GM20000 (cell line): ENCODE results near the gene VAT1L.

Experiments used
- DNase-seq: peaks from one replicate; pipeline ENCODE4 v3.0.0; 2012; ENCODE audit warnings: low spot score
- CTCF ChIP-seq: IDR thresholded peaks from 2 replicates; pipeline ENCODE4 v1.5.1; 2012; ENCODE audit warnings: mild to moderate bottlenecking, control low read depth; ENCODE audit errors: extremely low read depth, missing control alignments

The VAT1L gene

GRCh38 chr16:77853161-77853560 lies 64.8 kb downstream of the VAT1L start:
- DNase-seq, result no peak
- no peak for TF ChIP-seq CTCF

DNA sequence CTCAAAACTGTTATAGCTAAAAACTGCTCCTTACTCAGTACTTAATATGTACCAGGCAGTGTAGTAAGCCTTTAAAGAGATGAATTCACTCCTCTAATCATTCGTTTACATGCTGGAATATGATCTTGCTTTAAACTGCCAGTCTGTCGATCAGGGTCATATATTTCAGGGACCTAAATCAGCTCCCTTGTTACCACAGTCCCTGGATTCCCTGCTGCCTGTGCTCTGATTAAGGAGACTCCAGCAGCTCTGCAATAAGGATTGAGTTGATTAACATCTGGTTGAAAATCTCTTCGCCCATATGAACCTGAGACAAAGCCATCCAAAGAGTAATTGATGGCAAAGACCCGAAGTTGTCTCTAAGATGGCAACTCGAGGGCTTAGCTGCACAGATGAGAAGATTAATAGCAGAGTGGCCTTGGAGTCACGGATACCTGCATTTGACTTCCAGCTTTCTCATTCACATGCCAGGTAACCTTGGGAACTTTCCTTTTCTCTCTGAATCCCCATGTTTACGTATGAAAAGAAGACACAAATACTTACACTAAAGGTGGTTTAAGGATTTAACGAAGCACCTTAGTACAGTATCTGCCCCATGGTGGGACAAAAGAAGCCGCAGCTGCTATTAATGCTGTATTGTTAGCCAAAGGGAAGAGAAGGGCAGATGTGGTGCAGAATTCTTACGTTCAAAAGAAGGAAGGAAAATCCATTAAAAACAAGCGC lies 68.2 kb downstream of the VAT1L start:
- no peak for DNase-seq
- no peak for TF ChIP-seq CTCF

- DNase-seq, result no peak
- TF ChIP-seq CTCF, result no peak
These were observed 69.7 kb downstream of the VAT1L start for GRCh38 chr16:77858060-77858459.

DNA sequence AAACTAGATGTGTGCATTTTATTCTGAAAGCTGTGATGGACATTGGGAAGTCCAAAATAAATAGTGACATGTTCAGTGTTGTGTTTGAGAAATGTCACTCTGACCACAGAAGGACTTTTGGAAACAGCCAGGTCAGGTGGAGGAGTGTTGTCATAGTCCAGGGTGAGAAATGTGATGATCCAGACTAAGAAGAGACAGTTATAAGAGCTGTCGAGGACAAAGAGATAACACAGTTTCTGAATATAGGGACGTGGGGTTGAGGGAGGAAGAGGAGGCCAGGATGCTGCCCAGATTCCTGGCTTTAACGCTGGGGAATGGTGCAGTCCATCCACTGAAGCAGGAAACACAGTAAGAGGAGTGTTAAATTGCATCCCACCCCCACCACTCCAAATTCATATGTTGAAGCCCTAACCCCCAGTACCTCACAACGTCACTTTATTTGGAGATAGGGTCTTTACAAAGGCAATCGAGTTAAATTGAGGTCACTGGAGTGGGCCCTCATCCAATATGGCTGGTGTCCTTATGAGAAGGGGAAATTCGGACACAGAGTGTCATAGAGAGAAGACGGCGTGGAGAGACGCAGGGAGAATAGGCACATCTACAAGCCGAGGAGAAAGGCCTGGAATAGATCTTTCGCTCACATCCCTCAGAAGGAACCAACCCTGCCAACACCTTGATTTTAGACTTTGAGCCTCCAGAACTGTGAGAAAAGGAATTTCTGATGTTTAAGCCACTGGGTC lies 71.3 kb downstream of the VAT1L start:
- DNase-seq, result no peak
- TF ChIP-seq CTCF, result no peak

GRCh38 chr16:77860953-77861352 lies 72.6 kb downstream of the VAT1L start:
- TF ChIP-seq CTCF, result no peak
- DNase-seq, result no peak

DNA sequence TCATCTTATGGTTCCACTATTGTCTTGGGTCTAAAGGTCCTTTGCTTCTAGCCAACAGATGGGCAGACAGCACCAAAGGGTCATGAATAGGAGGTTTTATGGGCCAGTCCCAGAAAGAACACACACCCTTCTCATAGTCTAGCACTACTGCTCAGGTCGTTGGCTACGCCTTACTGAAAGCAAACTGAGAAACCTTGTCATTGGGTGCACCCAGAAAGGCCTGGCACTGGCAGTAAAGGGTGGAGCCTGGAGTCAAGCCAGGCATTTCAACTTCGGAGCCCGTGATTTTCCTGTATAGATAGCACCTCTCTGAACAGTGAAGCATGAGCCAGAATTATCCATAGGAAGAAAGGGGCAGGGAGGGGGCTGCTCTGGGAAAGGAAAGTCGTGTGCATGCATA lies 74.9 kb downstream of the VAT1L start:
- no peak for DNase-seq
- no peak for TF ChIP-seq CTCF

DNA sequence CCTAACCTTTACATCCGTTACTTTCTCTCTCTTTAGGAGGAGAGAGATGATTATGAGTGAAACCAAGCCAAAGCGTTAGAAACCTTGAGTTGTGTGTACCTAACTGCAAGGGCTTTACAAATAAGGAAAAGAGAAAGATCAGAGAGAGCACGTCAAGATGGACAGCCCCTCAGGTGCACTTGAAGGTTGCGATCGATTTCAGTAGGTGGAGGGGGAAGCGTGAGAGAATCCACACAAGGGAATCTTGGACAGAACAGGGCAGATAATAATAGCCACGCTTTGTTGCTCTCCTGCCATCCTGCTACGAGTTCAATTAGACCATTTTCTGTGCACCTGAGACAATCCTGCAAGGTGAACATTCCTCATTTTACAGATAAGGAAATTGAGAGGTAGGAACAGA lies 78.4 kb downstream of the VAT1L start:
- TF ChIP-seq CTCF, result no peak
- DNase-seq, result no peak
